WTC11 (cell line): Measurements from ENCODE around the gene LTV1. TPM values are rescaled to one million over a fixed set of nuclear protein-coding genes. Genes with fewer than 3 reads are reported as not detected.

Source experiments
- ATAC-seq: fragments of 200-7000 bp; cut with Tn5 transposase; 2 replicates; pipeline ENCODE4 v1.10.0; 2021; ENCODE audit warnings: mild to moderate bottlenecking, moderate library complexity
- CTCF ChIA-PET: fragments of 300-600 bp; sonication (Branson Sonifier 250); formaldehyde crosslinking; loops from one replicate; lab custom pipeline; 2021; ENCODE audit warnings: antibody characterized with exemption; lab: Charles Lee
- POLR2A ChIA-PET: fragments of 350-600 bp; sonication (Branson Sonifier 250); formaldehyde crosslinking; loops from one replicate; lab custom pipeline; 2021; ENCODE audit warnings: antibody characterized with exemption; lab: Charles Lee
- DNase-seq: peaks from one replicate; pipeline ENCODE4 v3.0.0; 2021; ENCODE audit warnings: low spot score
- H3K27ac Mint-ChIP-seq: 2 replicates; pipeline ENCODE4 v1.8.0; 2021; ENCODE audit warnings: mixed read lengths
- H3K27me3 Mint-ChIP-seq: 2 replicates; pipeline ENCODE4 v1.8.0; 2021; ENCODE audit warnings: low read depth, mild to moderate bottlenecking, moderate library complexity, mixed read lengths
- H3K36me3 Mint-ChIP-seq: 2 replicates; pipeline ENCODE4 v1.8.0; 2021; ENCODE audit warnings: mixed read lengths
- H3K4me1 Mint-ChIP-seq: 2 replicates; pipeline ENCODE4 v1.8.0; 2022; ENCODE audit warnings: mixed read lengths
- H3K4me3 Mint-ChIP-seq: 2 replicates; pipeline ENCODE4 v1.8.0; 2021; ENCODE audit warnings: mild to moderate bottlenecking, moderate library complexity, mixed read lengths
- H3K9me3 Mint-ChIP-seq: 2 replicates; pipeline ENCODE4 v1.8.0; 2021; ENCODE audit warnings: mixed read lengths
- AR ChIP-seq: fragments of 250-450 bp; sonication (Bioruptor Pico); IDR thresholded peaks from 2 replicates; pipeline ENCODE4 v1.9.0; 2021; ENCODE audit warnings: mild to moderate bottlenecking
- ATF1 ChIP-seq: sonication (generic); formaldehyde crosslinking; IDR thresholded peaks from 2 replicates; pipeline ENCODE4 v1.8.1; 2023; ENCODE audit warnings: mild to moderate bottlenecking, moderate library complexity, missing genetic modification reagents
- CDX4 ChIP-seq: fragments of 250-450 bp; sonication (Bioruptor Pico); IDR thresholded peaks from 2 replicates; pipeline ENCODE4 v1.9.0; 2021; ENCODE audit warnings: moderate library complexity, mild to moderate bottlenecking, inconsistent platforms, borderline replicate concordance
- CREB1 ChIP-seq: sonication (generic); formaldehyde crosslinking; IDR thresholded peaks from 2 replicates; pipeline ENCODE4 v1.8.0; 2023; ENCODE audit warnings: mild to moderate bottlenecking, missing genetic modification reagents
- ELF4 ChIP-seq: sonication (generic); formaldehyde crosslinking; IDR thresholded peaks from 2 replicates; pipeline ENCODE4 v1.8.1; 2022; ENCODE audit warnings: low read depth, mild to moderate bottlenecking, moderate library complexity, missing genetic modification reagents
- FOXJ3 ChIP-seq: sonication (generic); formaldehyde crosslinking; IDR thresholded peaks from 2 replicates; pipeline ENCODE4 v1.9.0; 2021; ENCODE audit warnings: missing genetic modification reagents, mild to moderate bottlenecking, borderline replicate concordance
- FOXP4 ChIP-seq: sonication (generic); formaldehyde crosslinking; IDR thresholded peaks from 2 replicates; pipeline ENCODE4 v1.8.0; 2022; ENCODE audit warnings: mild to moderate bottlenecking, missing genetic modification reagents
- HMGXB4 ChIP-seq: sonication (generic); formaldehyde crosslinking; IDR thresholded peaks from 2 replicates; pipeline ENCODE4 v1.8.1; 2023; ENCODE audit warnings: mild to moderate bottlenecking, moderate library complexity, missing genetic modification reagents
- JUN ChIP-seq: sonication (generic); formaldehyde crosslinking; IDR thresholded peaks from 2 replicates; pipeline ENCODE4 v1.8.0; 2023; ENCODE audit warnings: mild to moderate bottlenecking, missing genetic modification reagents
- KAT7 ChIP-seq: sonication (generic); formaldehyde crosslinking; IDR thresholded peaks from 2 replicates; pipeline ENCODE4 v1.8.1; 2023; ENCODE audit warnings: missing genetic modification reagents, mild to moderate bottlenecking, borderline replicate concordance
- MYBL2 ChIP-seq: sonication (generic); formaldehyde crosslinking; IDR thresholded peaks from 2 replicates; pipeline ENCODE4 v1.8.1; 2023; ENCODE audit warnings: mild to moderate bottlenecking, moderate library complexity, missing genetic modification reagents
- NFE2L1 ChIP-seq: sonication (generic); formaldehyde crosslinking; IDR thresholded peaks from 2 replicates; pipeline ENCODE4 v1.8.1; 2023; ENCODE audit warnings: missing genetic modification reagents
- NFYB ChIP-seq: sonication (generic); formaldehyde crosslinking; conservative IDR thresholded peaks from 2 replicates; pipeline ENCODE4 v1.8.0; 2022; ENCODE audit warnings: low read depth, missing genetic modification reagents
- NR1H2 ChIP-seq: sonication (generic); formaldehyde crosslinking; IDR thresholded peaks from 2 replicates; pipeline ENCODE4 v1.9.0; 2021; ENCODE audit warnings: mild to moderate bottlenecking, moderate library complexity, missing genetic modification reagents
- PREB ChIP-seq: sonication (generic); formaldehyde crosslinking; IDR thresholded peaks from 2 replicates; pipeline ENCODE4 v1.8.1; 2022; ENCODE audit warnings: mild to moderate bottlenecking, missing genetic modification reagents, moderate library complexity, borderline replicate concordance
- USF1 ChIP-seq: sonication (generic); formaldehyde crosslinking; IDR thresholded peaks from 2 replicates; pipeline ENCODE4 v1.8.0; 2022; ENCODE audit warnings: mild to moderate bottlenecking, missing genetic modification reagents
- USF2 ChIP-seq: sonication (generic); formaldehyde crosslinking; IDR thresholded peaks from 2 replicates; pipeline ENCODE4 v1.8.1; 2023; ENCODE audit warnings: mild to moderate bottlenecking, missing genetic modification reagents, moderate library complexity
- total RNA-seq: library from RNA; stranded (reverse); gene quantifications from 3 replicates; pipeline ENCODE4 v1.2.3, GENCODE V29; 2021

The LTV1 gene
- total RNA-seq, 1 experiment from 2014 or later, result 37.7 TPM

GRCh38 chr6:143838395-143838794 is 4.7 kb upstream of the LTV1 start:
- TF ChIP-seq AR (CRISPR knock-in tag) (no peak), FOXJ3 (no peak), PREB (CRISPR knock-in tag) (no peak), JUN (CRISPR knock-in tag) (no peak), CREB1 (CRISPR knock-in tag) (no peak), CDX4 (CRISPR knock-in tag) (no peak), ATF1 (CRISPR knock-in tag) (no peak), MYBL2 (CRISPR knock-in tag) (no peak), KAT7 (CRISPR knock-in tag) (no peak), NFE2L1 (no peak), USF1 (CRISPR knock-in tag) (no peak), NR1H2 (CRISPR knock-in tag) (no peak), USF2 (CRISPR knock-in tag) (no peak), FOXP4 (CRISPR knock-in tag) (no peak), ELF4 (CRISPR knock-in tag) (no peak), NFYB (CRISPR knock-in tag) (no peak), HMGXB4 (CRISPR knock-in tag) (no peak)
- H3K27ac Mint-ChIP-seq, result no peak overlapping the region
- peaks cover 2% of the 10 kb centered on the region; the same call in 1 of the 2 replicates for H3K36me3 Mint-ChIP-seq
- peaks cover 5% of the 10 kb centered on the region for H3K4me1 Mint-ChIP-seq
- no peak for DNase-seq
- H3K27me3 Mint-ChIP-seq, result no peaks in the 10 kb centered on the region
- ATAC-seq, result no peak
- no peak overlapping the region for H3K4me3 Mint-ChIP-seq
- POLR2A ChIA-PET, result no interaction called here
- H3K9me3 Mint-ChIP-seq, result peaks cover 6% of the 10 kb centered on the region
- CTCF ChIA-PET, result no interaction called here
